ENCODE results near the gene C14orf180. TPM values are rescaled to one million over a fixed set of nuclear protein-coding genes. Genes with fewer than 3 reads are reported as not detected.

The C14orf180 gene
- polyA plus RNA-seq, 2 of the 4 experiments (the other 2 are of a cell fraction): not detected

- TF ChIP-seq HOXA7 (CRISPR knock-in tag; IDR thresholded peaks at IDR 0.05) (no peak), NPAS2 (CRISPR knock-in tag; IDR thresholded peaks at IDR 0.05; ENCODE audit: borderline replicate concordance) (no peak), BCL3 (IDR thresholded peaks at IDR 0.05) (no peak), CBX2 (IDR thresholded peaks at IDR 0.05; ENCODE audit: borderline replicate concordance, low read depth) (no peak), RCOR1 (IDR thresholded peaks at IDR 0.05; ENCODE audit: low read depth, low read length) (no peak), EHF (CRISPR knock-in tag; IDR thresholded peaks at IDR 0.05) (no peak), MAFK (IDR thresholded peaks at IDR 0.05; ENCODE audit: partially characterized antibody) (no peak), HEYL (CRISPR knock-in tag; IDR thresholded peaks at IDR 0.05) (no peak), TP53 (CRISPR knock-in tag; IDR thresholded peaks at IDR 0.05) (no peak), HOXB13 (CRISPR knock-in tag; IDR thresholded peaks at IDR 0.05; ENCODE audit: low read depth) (no peak), MYC (IDR thresholded peaks at IDR 0.05; ENCODE audit: borderline replicate concordance, low read length) (no peak), HMGXB4 (CRISPR knock-in tag; IDR thresholded peaks at IDR 0.05; ENCODE audit: borderline replicate concordance) (no peak), RAD21 (conservative IDR thresholded peaks at IDR 0.05 in 1 of 2, IDR thresholded peaks at IDR 0.05 in 1 of 2) (no peak), GATA3 (IDR thresholded peaks at IDR 0.05; ENCODE audit: borderline replicate concordance) (no peak)
- Histone ChIP-seq H3K4me2 (no peak overlapping the region), H3K9me3 (no peaks in the 10 kb centered on the region), H3K4me3 (no peak overlapping the region), H3K4me1 (no peaks in the 10 kb centered on the region), H3K27ac (no peak overlapping the region)
- FAIRE-seq (no peak), ATAC-seq (no peak), DNase-seq (ENCODE audit: low read depth in 1 of 2, low spot score in 1 of 2) (no peak)
- WGBS (ENCODE audit: missing lambda C conversion rate): 67% methylated on average over 11 of the region's 12 CpGs
- ChIA-PET POLR2A (no interaction called here), CTCF (interaction anchor here (0.6 to 3.3 kb wide), 4 partner anchors 14 to 299 kb away, joined by 3 to 11 read pairs (median 3); partner anchors contain the start of gene C14orf180)
Observed at GRCh38 chr14:104593710-104594136, 14.2 kb downstream of the C14orf180 start.

- FAIRE-seq: no peak
- WGBS (ENCODE audit: missing lambda C conversion rate): 40% methylated on average over 12 of the region's 15 CpGs
- CTCF ChIA-PET: interaction anchor here (0.6 to 3.3 kb wide), 4 partner anchors 12 to 457 kb away, joined by 3 to 11 read pairs (median 4); no protein-coding TSS in a partner anchor
Observed at GRCh38 chr14:104594310-104595046, 14.9 kb downstream of the C14orf180 start.

More at GRCh38 chr14:104594310-104595046, 14.9 kb downstream of the C14orf180 start:
- no peaks in the 10 kb centered on the region for H3K4me1 ChIP-seq
- H3K4me2 ChIP-seq: no peak overlapping the region
- H3K9me3 ChIP-seq: no peaks in the 10 kb centered on the region
- ATAC-seq (no peak), DNase-seq (ENCODE audit: low read depth in 1 of 2, low spot score in 1 of 2) (no peak)
- POLR2A ChIA-PET: no interaction called here
- H3K4me3 ChIP-seq: no peak overlapping the region
- TF ChIP-seq ESRRA (IDR thresholded peaks at IDR 0.05; ENCODE audit: borderline replicate concordance, low read length) (no peak), ZNF302 (CRISPR knock-in tag; IDR thresholded peaks at IDR 0.05) (no peak), GATA3 (IDR thresholded peaks at IDR 0.05; ENCODE audit: borderline replicate concordance) (no peak), HOXB13 (CRISPR knock-in tag; IDR thresholded peaks at IDR 0.05; ENCODE audit: low read depth) (no peak), REST (IDR thresholded peaks at IDR 0.05) (no peak), FOSL2 (IDR thresholded peaks at IDR 0.05) (no peak), FOSL2 (CRISPR knock-in tag; IDR thresholded peaks at IDR 0.05) (no peak), MYC (IDR thresholded peaks at IDR 0.05; ENCODE audit: borderline replicate concordance, low read length) (no peak), NR3C1 (IDR thresholded peaks at IDR 0.05) (no peak), MAZ (IDR thresholded peaks at IDR 0.05; ENCODE audit: borderline replicate concordance, low read depth, low read length) (no peak), KDM5A (IDR thresholded peaks at IDR 0.05) (no peak), EHMT2 (IDR thresholded peaks at IDR 0.05; ENCODE audit: low read depth) (no peak), TP53 (CRISPR knock-in tag; IDR thresholded peaks at IDR 0.05) (no peak), RNF2 (IDR thresholded peaks at IDR 0.05; ENCODE audit: borderline replicate concordance, low read depth) (no peak), SREBF2 (IDR thresholded peaks at IDR 0.05) (no peak), POLR2AphosphoS2 (conservative IDR thresholded peaks at IDR 0.05; ENCODE audit: low read length) (no peak), BCL3 (IDR thresholded peaks at IDR 0.05) (no peak), JUNB (IDR thresholded peaks at IDR 0.05) (no peak), CBX8 (IDR thresholded peaks at IDR 0.05) (no peak)
- H3K27ac ChIP-seq: no peak overlapping the region
